Caco-2 (cell line): ENCODE data around the gene EGFR. TPM values are rescaled to one million over a fixed set of nuclear protein-coding genes. Genes with fewer than 3 reads are reported as not detected.

Experiments
- BruUV-seq: library from RNA; stranded (reverse); fragments of 400-500 nt; replicated peaks from 2 replicates; lab custom pipeline; 2021; lab: Mats Ljungman, UMichigan
- CTCF ChIA-PET: fragments of 300-600 bp; sonication (Branson Sonifier 250); formaldehyde crosslinking; loops from one replicate; lab custom pipeline; 2022; ENCODE audit warnings: antibody characterized with exemption; lab: Charles Lee
- POLR2A ChIA-PET: fragments of 300-600 bp; sonication (Branson Sonifier 250); formaldehyde crosslinking; loops from one replicate; lab custom pipeline; 2022; ENCODE audit warnings: antibody characterized with exemption; lab: Charles Lee
- DNase-seq, 2 experiments: peaks; one replicate each; pipeline versions ENCODE4 v3.0.0 to v3.0.0-alpha.2; 2020 to 2022
- H3K27me3 ChIP-seq: replicated peaks from 2 replicates; pipeline ENCODE4 v1.6.0; 2011; ENCODE audit warnings: low read length; ENCODE audit not compliant: control insufficient read depth, insufficient read depth
- H3K36me3 ChIP-seq: 2 replicates; pipeline ENCODE4 v1.5.1; 2011; ENCODE audit warnings: low read length; ENCODE audit not compliant: control insufficient read depth, insufficient read depth
- H3K4me1 ChIP-seq: fragments of 250-450 bp; sonication (Bioruptor Pico); 2 replicates; pipeline ENCODE4 v1.5.1; 2020; ENCODE audit warnings: mild to moderate bottlenecking
- H3K4me3 ChIP-seq: 2 replicates; pipeline ENCODE4 v1.5.1; 2011; ENCODE audit warnings: low read depth, mild to moderate bottlenecking, control low read depth, low read length
- H3K9me3 ChIP-seq: fragments of 250-450 bp; sonication (Bioruptor Pico); 2 replicates; pipeline ENCODE4 v1.5.1; 2020; ENCODE audit warnings: mild to moderate bottlenecking, moderate library complexity
- H3K27ac Mint-ChIP-seq: one replicate; pipeline ENCODE4 v1.8.0; 2022; ENCODE audit warnings: mixed read lengths; ENCODE audit not compliant: unreplicated experiment
- H3K27me3 Mint-ChIP-seq: one replicate; pipeline ENCODE4 v1.8.0; 2022; ENCODE audit warnings: mixed read lengths; ENCODE audit not compliant: insufficient read depth, unreplicated experiment
- H3K36me3 Mint-ChIP-seq: one replicate; pipeline ENCODE4 v1.8.0; 2022; ENCODE audit warnings: mild to moderate bottlenecking, mixed read lengths; ENCODE audit not compliant: insufficient read depth, unreplicated experiment
- H3K4me1 Mint-ChIP-seq: one replicate; pipeline ENCODE4 v1.8.0; 2022; ENCODE audit warnings: low read depth, mixed read lengths; ENCODE audit not compliant: unreplicated experiment
- H3K4me3 Mint-ChIP-seq: one replicate; pipeline ENCODE4 v1.8.0; 2022; ENCODE audit warnings: mild to moderate bottlenecking, moderate library complexity, mixed read lengths; ENCODE audit not compliant: unreplicated experiment
- H3K9me3 Mint-ChIP-seq: one replicate; pipeline ENCODE4 v1.8.0; 2022; ENCODE audit warnings: mixed read lengths; ENCODE audit not compliant: unreplicated experiment
- CTCF ChIP-seq, 2 experiments: fragments of 200-600 bp in 1 of 2; IDR thresholded peaks; 1 replicate in 1 of 2; 2 replicates in 1 of 2; pipeline versions ENCODE4 v1.5.1 to v1.8.0; 2011 to 2022; ENCODE audit warnings: antibody characterized with exemption in 1 of 2, control low read depth in 1 of 2, inconsistent platforms in 1 of 2, low read depth in 1 of 2, low read length in 1 of 2, mild to moderate bottlenecking in 1 of 2, moderate library complexity in 1 of 2; ENCODE audit not compliant: insufficient read depth in 1 of 2, severe bottlenecking in 1 of 2, unreplicated experiment in 1 of 2
- intact Hi-C: fragments of 100-400 bp; cut with micrococcal nuclease; formaldehyde crosslinking; loops from one replicate; pipeline ENCODE4 v1.10.0; 2022; ENCODE audit not compliant: unreplicated experiment
- total RNA-seq: library from RNA; stranded (reverse); gene quantifications from 2 replicates; pipeline ENCODE4 v1.2.3, GENCODE V29; 2022

Gene EGFR
- total RNA-seq, 1 experiment from 2014 or later: 60.1 TPM

- Mint-ChIP-seq H3K4me1 (no peaks in the 10 kb centered on the region), H3K27ac (peak overlapping the region; percentile 3), H3K4me3 (no peak overlapping the region), H3K9me3 (no peaks in the 10 kb centered on the region), H3K27me3 (no peaks in the 10 kb centered on the region), H3K36me3 (peaks cover 31% of the 10 kb centered on the region)
- intact Hi-C loops: loop anchor here (5.0 kb wide), 1 partner anchor 71 kb away; no protein-coding TSS in a partner anchor
- H3K4me3 ChIP-seq: no peak overlapping the region
- H3K4me1 ChIP-seq: no peaks in the 10 kb centered on the region
- no peaks in the 10 kb centered on the region for H3K27me3 ChIP-seq
- ChIA-PET CTCF (interaction anchor here (0.6 kb wide), 1 partner anchor 56 kb away, joined by 11 read pairs; no protein-coding TSS in a partner anchor), POLR2A (no interaction called here)
- BruUV-seq: no TSS peak
- H3K36me3 ChIP-seq: peaks cover 3% of the 10 kb centered on the region; the same call in 1 of the 2 replicates
- no peak for TF ChIP-seq CTCF (IDR thresholded peaks at IDR 0.05; ENCODE audit: insufficient read depth in 1 of 2, low read depth in 1 of 2, low read length in 1 of 2, severe bottlenecking in 1 of 2, unreplicated experiment in 1 of 2)
- no peaks in the 10 kb centered on the region for H3K9me3 ChIP-seq
- no peak for DNase-seq
Observed at GRCh38 chr7:55142919-55143600, 124.2 kb downstream of the EGFR start.

DNA sequence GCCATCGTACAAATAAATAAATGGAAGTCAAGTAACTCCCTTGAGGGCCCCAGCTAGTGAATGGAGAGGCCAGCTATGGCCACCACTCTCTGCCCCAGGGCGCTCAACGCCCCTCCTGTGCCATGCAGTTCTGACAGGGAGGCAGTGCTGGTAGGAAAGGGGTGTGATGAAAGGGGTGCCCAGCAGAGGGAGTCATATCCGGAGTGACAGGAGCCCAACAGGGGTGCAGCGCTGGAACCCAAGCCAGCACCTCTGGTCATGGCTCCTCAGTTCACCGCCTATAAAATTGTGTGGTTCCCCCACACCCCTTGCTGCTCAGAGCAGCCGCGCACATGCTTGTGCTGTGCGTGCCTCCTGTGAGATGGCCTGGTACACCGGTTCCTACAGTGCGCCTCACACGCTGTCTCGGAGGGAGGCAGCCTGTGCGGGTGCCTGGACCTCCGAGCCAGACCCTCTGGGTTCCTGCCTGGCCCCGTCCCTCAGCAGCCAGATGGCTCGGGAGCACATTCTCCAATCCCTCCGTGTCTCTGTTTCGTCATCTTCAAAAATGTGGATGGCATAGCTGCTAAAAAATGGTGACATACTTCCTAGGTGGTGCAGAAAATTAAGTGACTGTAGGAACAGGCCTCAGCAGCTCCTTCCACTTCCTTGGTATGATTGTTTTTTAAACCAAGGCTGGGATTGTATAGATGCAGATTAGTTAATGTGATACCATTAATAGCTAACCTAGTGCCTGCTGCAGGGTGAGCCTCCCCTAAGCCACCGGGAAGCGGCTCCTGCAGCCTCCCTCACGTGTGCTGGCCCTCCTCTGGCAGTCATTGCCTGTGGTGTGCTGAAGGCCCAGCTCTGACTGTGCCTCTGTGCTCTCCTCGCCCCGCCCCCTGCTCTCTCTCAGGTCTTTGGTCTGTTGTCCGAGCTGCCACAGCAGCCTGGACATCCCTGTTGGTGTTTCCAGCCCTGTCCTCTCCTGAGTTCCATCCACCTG is 125.8 kb downstream of the EGFR start:
- no peaks in the 10 kb centered on the region for H3K27me3 ChIP-seq
- no peak overlapping the region for H3K4me3 Mint-ChIP-seq
- no TSS peak for BruUV-seq
- H3K27ac Mint-ChIP-seq: no peak overlapping the region
- ChIA-PET CTCF (interaction anchor here (1.0 kb wide), 1 partner anchor 37 kb away, joined by 4 read pairs; no protein-coding TSS in a partner anchor), POLR2A (no interaction called here)
- no peak for DNase-seq
- peaks cover 3% of the 10 kb centered on the region; the same call in 1 of the 2 replicates for H3K36me3 ChIP-seq
- H3K4me3 ChIP-seq: no peak overlapping the region
- H3K4me1 Mint-ChIP-seq: no peaks in the 10 kb centered on the region
- peak; percentile 11 to 20 for TF ChIP-seq CTCF (IDR thresholded peaks at IDR 0.05; ENCODE audit: insufficient read depth in 1 of 2, low read depth in 1 of 2, low read length in 1 of 2, severe bottlenecking in 1 of 2, unreplicated experiment in 1 of 2)
- intact Hi-C loops: loop anchor here (1.0 to 5.0 kb wide), 2 partner anchors 72 to 111 kb away; no protein-coding TSS in a partner anchor
- H3K4me1 ChIP-seq: no peaks in the 10 kb centered on the region
- H3K36me3 Mint-ChIP-seq: peaks cover 31% of the 10 kb centered on the region
- H3K9me3 Mint-ChIP-seq: no peaks in the 10 kb centered on the region
- no peaks in the 10 kb centered on the region for H3K27me3 Mint-ChIP-seq
- no peaks in the 10 kb centered on the region for H3K9me3 ChIP-seq

DNA sequence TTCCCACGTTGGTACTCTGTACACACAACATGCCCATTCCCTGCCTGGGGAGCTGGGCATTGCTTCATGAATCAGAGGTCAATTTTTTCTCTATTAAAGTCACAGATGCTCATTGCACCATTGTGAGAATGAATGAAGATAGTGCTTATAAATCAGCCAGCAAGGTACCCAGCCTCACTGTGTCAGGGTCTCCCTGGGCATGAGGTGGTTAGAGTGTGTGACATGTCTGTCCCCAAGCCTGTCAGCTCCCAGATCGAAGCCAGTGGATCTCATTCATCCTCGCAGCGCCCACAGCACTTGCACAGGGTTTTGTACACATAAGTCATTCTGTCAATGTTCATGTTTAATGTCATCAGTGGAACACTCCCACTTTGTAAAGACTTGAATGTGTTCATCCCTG is 126.8 kb downstream of the EGFR start:
- Histone ChIP-seq H3K4me1 (no peaks in the 10 kb centered on the region), H3K27me3 (no peaks in the 10 kb centered on the region), H3K9me3 (no peaks in the 10 kb centered on the region), H3K4me3 (no peak overlapping the region), H3K36me3 (peaks cover 3% of the 10 kb centered on the region; the same call in 1 of the 2 replicates)
- DNase-seq: no peak
- H3K27me3 Mint-ChIP-seq: no peaks in the 10 kb centered on the region
- ChIA-PET POLR2A (no interaction called here), CTCF (interaction anchor here (1.0 kb wide), 1 partner anchor 36 kb away, joined by 4 read pairs; no protein-coding TSS in a partner anchor)
- H3K27ac Mint-ChIP-seq: no peak overlapping the region
- no TSS peak for BruUV-seq
- H3K36me3 Mint-ChIP-seq: peaks cover 33% of the 10 kb centered on the region
- intact Hi-C loops: no loop called here
- H3K9me3 Mint-ChIP-seq: no peaks in the 10 kb centered on the region
- no peaks in the 10 kb centered on the region for H3K4me1 Mint-ChIP-seq
- no peak for TF ChIP-seq CTCF (IDR thresholded peaks at IDR 0.05; ENCODE audit: insufficient read depth in 1 of 2, low read depth in 1 of 2, low read length in 1 of 2, severe bottlenecking in 1 of 2, unreplicated experiment in 1 of 2)
- H3K4me3 Mint-ChIP-seq: no peak overlapping the region
